ENCODE measurements around the gene RFLNA. TPM values are rescaled to one million over a fixed set of nuclear protein-coding genes. Genes with fewer than 3 reads are reported as not detected.

Gene RFLNA
- total RNA-seq, 6 donors from 2014 or later = 0.30 to 0.67 (median 0.66) TPM; not detected in 3

GRCh38 chr12:124279315-124279714, 15.6 kb upstream of the RFLNA start:
- Histone ChIP-seq H3K4me3 (no peak overlapping the region), H3K9me3 (peaks cover 0 to 5% (median under 1%) of the 10 kb centered on the region in 4 donors), H3K27ac (no peak overlapping the region), H3K27me3 (no peaks in the 10 kb centered on the region), H3K36me3 (no peaks in the 10 kb centered on the region), H3K4me1 (no peaks in the 10 kb centered on the region)
- whole genome bisulfite sequencing, 2 donors = 69 to 79% methylated on average over 10 to 11 of the region's 11 CpGs
- TF ChIP-seq CTCF (IDR thresholded peaks at IDR 0.05) (no peak), POLR2A (IDR thresholded peaks at IDR 0.05) (no peak), POLR2AphosphoS5 (IDR thresholded peaks at IDR 0.05) (no peak), EP300 (IDR thresholded peaks at IDR 0.05) (no peak)
- DNase-seq (no peak), ATAC-seq (ENCODE audit: low FRiP score in 2 of 2) (no peak)

GRCh38 chr12:124279846-124280360, 15.0 kb upstream of the RFLNA start:
- TF ChIP-seq POLR2A (IDR thresholded peaks at IDR 0.05) = no peak
- no peak for TF ChIP-seq POLR2AphosphoS5 (IDR thresholded peaks at IDR 0.05)
- Histone ChIP-seq H3K27ac (no peak overlapping the region), H3K4me1 (no peaks in the 10 kb centered on the region), H3K9me3 (peaks cover 0 to 11% (median 5%) of the 10 kb centered on the region in 4 donors), H3K4me3 (no peak overlapping the region), H3K36me3 (no peaks in the 10 kb centered on the region), H3K27me3 (no peaks in the 10 kb centered on the region)
- ATAC-seq (ENCODE audit: low FRiP score in 2 of 2) (peak; percentile 15 to 27), DNase-seq (peak in 1 of 2 donors; percentile 76)
- whole genome bisulfite sequencing, 2 donors = 39 to 55% methylated on average over 7 to 13 of the region's 19 CpGs

- H3K9me3 ChIP-seq = peaks cover 0 to 15% (median 9%) of the 10 kb centered on the region in 4 donors
- H3K27me3 ChIP-seq = no peaks in the 10 kb centered on the region
- H3K4me1 ChIP-seq = no peaks in the 10 kb centered on the region
- DNase-seq = no peak
- no peak for TF ChIP-seq POLR2AphosphoS5 (IDR thresholded peaks at IDR 0.05)
- no peak for TF ChIP-seq CTCF (IDR thresholded peaks at IDR 0.05)
- TF ChIP-seq POLR2A (IDR thresholded peaks at IDR 0.05) = no peak
- no peak for TF ChIP-seq EP300 (IDR thresholded peaks at IDR 0.05)
- H3K27ac ChIP-seq = no peak overlapping the region
- WGBS, 2 donors = 87 to 88% methylated on average over 2 of the region's 2 CpGs
- ATAC-seq (ENCODE audit: low FRiP score in 2 of 2) = no peak
- no peak overlapping the region for H3K4me3 ChIP-seq
- no peaks in the 10 kb centered on the region for H3K36me3 ChIP-seq
Observed at GRCh38 chr12:124281309-124281708, 13.6 kb upstream of the RFLNA start.

GRCh38 chr12:124282287-124282686, 12.6 kb upstream of the RFLNA start:
- ATAC-seq (ENCODE audit: low FRiP score in 2 of 2) (no peak), DNase-seq (no peak)
- 93% methylated on average over 5 of the region's 5 CpGs for WGBS, 2 donors
- Histone ChIP-seq H3K27me3 (no peaks in the 10 kb centered on the region), H3K4me3 (no peak overlapping the region), H3K27ac (no peak overlapping the region), H3K9me3 (peaks cover 0 to 15% (median 9%) of the 10 kb centered on the region in 4 donors), H3K4me1 (no peaks in the 10 kb centered on the region), H3K36me3 (no peaks in the 10 kb centered on the region)
- no peak for TF ChIP-seq EP300 (IDR thresholded peaks at IDR 0.05)
- TF ChIP-seq CTCF (IDR thresholded peaks at IDR 0.05) = no peak
- no peak for TF ChIP-seq POLR2AphosphoS5 (IDR thresholded peaks at IDR 0.05)
- no peak for TF ChIP-seq POLR2A (IDR thresholded peaks at IDR 0.05)

- Histone ChIP-seq H3K4me3 (no peak overlapping the region), H3K9me3 (peaks cover 0 to 15% (median 9%) of the 10 kb centered on the region in 4 donors), H3K27ac (no peak overlapping the region), H3K27me3 (no peaks in the 10 kb centered on the region), H3K4me1 (no peaks in the 10 kb centered on the region), H3K36me3 (no peaks in the 10 kb centered on the region)
- no peak for ATAC-seq (ENCODE audit: low FRiP score in 2 of 2)
- TF ChIP-seq POLR2A (IDR thresholded peaks at IDR 0.05) = no peak
- TF ChIP-seq CTCF (IDR thresholded peaks at IDR 0.05) = no peak
- no peak for TF ChIP-seq POLR2AphosphoS5 (IDR thresholded peaks at IDR 0.05)
- TF ChIP-seq EP300 (IDR thresholded peaks at IDR 0.05) = no peak
- 39 to 41% methylated on average over 7 of the region's 7 CpGs for WGBS, 2 donors
- DNase-seq = no peak
Observed at GRCh38 chr12:124283326-124283725, 11.6 kb upstream of the RFLNA start.
